Activated T-cell treated with anti-CD3 and anti-CD28 coated beads for 4 hours (primary cell): ENCODE measurements around the gene LLCFC1.

Experiments used
- DNase-seq: peaks from one replicate; pipeline ENCODE4 v3.0.0-alpha.2; 2020

LLCFC1 gene

DNA sequence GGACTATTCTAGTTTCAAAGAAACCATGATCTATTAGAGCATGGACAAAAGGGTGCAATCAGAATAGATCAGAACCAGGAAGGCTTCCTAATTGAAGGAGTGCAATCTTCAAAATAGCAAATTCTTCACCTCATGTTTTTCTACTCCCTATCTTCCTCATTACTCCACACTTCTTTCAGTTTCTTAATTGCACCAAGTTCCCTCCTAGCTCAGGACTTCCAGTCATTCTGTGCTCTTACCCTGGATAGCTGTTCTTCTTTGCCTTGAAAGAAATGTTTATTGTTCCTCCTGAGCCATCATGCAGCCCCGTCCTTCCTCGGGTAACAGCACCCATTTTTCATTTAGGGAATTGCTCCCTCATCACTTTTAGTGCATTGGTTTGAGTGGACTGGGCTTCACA, 28.8 kb upstream of the LLCFC1 start:
- no peak for DNase-seq

DNA sequence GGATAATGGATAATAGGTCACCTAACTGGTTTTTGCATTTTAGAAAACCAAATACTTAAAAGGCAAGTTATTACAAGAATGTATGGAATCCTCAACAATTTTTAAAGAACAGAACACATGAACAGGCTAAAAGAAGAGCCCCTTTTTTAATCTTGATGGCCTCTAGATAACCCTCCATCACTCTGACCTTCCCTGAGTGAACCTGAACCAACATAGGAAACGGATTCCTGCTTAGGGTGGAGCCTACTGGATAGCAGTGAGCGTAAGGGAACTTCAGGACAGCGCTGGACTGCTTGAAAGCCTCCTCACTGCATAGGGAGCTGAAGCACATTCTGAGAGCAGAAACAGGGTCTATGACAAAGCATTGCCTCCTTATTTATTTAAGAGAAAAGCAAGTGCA, 26.2 kb upstream of the LLCFC1 start:
- DNase-seq = no peak

DNA sequence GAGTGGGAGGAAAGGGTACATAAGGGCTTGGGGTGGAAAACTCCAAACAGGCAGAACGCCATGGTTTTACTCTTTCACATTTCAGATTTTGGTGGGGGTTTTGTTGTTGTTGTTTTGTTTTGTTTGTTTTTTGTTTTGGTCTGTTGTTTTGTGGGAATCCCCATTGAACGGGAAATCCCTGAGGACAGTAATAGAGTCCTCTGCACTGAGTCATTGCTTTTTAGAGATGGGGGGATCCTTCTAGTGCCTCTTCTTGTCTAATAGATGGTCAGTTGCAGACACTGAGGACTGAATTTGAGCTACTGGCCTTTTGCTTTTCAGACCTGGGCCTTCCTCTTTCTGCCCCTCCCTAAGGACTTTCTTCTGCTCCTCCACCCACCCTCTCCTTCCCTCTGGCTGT, 25.7 kb upstream of the LLCFC1 start:
- no peak for DNase-seq

DNA sequence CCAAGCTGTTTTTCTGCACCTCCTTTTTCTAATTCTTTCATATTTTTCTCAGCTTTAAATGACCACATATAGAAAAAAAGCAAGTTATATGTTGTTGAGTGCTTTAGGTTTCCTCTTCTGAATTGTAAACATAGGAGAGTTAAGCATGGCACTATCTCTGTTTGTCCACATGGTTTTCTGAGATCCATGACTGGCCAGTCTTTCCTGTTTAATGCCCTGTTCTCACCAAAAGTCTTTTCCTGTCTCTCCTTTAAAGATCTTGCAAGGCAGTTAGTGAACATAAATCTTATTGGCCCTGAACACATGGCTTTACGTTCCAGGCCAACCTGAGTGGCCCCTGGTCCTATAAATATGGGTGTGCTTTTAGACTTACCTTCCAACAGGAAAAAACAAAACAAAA, 25.2 kb upstream of the LLCFC1 start:
- no peak for DNase-seq

DNA sequence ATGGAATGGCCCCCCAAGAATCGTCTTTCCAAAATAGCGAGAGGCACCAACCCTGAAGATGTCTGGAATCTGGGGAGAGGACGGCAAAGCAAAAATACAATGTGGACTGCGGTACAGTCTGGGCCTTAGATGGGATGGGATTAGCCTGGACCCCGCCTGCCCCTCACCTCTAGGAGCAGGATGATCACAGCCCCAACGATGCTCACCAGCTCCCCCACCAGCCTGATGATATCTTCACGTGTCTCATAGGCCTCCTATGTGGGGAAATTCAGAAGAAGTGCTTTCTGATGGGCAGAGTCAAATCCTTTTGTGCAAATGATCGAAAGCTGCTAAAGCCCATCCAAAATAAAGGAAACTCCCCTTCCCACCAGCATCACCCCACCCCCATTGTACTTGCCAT, 24.0 kb upstream of the LLCFC1 start:
- DNase-seq = no peak

DNA sequence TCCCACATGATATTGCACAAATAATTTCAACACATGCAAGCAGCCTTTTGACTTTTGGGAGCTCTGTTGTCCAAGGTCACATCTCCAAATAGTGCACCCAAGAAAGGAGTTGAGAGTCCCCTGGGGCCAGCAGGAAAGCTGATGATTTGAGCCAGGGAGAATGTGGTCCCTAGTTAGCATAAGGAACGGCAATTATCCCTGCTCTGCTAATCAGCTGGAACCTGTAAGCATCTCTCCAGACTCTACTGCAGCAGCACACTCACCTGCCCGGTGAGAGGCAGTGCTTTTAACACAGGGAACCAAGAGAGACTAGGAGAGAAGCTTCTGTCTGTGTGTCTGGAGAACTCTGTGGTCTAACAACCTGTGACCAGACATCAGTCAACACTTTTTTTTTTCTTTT, 22.8 kb upstream of the LLCFC1 start:
- DNase-seq = no peak

DNA sequence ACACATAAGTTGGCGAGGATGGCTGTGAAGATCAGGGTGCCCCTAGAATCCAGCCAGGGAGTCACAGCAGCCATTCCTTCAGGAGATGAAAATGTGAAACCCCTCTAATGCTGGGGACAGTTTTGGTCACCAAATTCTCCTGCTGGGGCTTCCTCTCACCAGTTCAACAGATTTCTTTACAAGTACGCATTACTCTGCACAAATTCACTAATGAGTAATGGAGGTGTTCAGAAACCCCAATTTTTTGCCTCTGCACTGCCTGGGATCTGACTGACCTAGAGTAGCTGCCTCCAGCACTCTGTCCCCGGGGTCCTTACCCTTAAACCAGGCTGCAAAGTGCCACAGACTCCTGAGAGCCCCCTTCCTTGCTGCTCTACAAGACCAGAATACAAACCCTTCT, 21.8 kb upstream of the LLCFC1 start:
- no peak for DNase-seq

DNA sequence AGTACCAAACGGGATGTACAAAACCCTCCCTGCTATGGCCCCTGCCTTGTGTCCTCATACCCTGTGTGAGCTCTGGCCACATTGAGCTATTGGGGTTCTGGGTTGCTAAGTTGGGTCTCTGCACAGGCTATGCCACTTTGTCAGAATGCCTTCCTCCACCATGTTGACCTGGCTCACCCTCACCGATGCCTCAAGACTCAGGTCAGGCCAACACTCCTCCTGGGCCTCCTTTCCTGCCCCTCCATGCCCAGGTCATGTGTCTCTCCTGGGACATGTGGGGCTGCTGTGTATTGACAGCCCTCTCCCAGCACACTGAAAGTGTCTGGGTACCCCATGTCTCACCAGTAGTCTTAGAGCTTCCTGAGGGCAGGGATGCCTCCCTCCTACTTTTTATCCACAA, 20.4 kb upstream of the LLCFC1 start:
- DNase-seq = no peak

DNA sequence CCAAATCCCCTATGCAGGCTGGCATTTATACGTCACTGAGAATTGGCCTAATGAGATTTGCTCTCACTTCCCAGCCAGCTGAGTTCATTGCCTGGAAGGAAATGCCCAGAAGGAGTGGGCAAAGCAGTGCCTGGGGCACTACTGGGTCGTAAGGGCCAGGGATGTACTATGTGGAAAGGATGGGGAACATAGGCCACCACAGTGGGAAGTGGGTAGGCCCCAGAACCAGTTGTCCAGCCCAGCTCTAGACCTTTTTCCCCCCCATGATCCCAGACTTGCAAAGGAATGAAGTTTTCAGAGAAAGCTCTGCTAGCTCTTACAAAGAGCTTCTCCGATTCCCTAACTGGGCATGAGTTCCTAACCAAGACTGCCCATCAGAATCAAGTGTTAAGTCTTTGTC, 19.6 kb upstream of the LLCFC1 start:
- no peak for DNase-seq

DNA sequence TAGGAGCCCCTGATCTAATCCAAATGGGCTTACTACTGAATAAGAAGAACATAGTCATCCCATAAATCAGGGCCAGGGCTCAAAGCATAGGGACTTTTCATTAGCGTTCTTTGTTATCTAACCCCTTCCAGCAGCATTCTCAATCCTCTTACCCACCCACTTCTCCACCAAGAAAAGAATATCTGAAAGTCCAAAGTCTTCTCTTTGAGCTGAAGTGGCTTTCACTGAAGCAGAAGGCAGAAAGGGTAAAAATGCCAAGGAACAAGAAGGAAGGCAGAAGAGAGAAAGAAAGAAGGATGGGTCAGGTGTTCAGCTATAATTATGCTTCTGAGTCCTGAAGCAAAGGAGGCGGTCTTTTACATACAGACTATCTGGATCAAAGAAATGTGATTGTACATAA, 15.9 kb upstream of the LLCFC1 start:
- DNase-seq = no peak

DNA sequence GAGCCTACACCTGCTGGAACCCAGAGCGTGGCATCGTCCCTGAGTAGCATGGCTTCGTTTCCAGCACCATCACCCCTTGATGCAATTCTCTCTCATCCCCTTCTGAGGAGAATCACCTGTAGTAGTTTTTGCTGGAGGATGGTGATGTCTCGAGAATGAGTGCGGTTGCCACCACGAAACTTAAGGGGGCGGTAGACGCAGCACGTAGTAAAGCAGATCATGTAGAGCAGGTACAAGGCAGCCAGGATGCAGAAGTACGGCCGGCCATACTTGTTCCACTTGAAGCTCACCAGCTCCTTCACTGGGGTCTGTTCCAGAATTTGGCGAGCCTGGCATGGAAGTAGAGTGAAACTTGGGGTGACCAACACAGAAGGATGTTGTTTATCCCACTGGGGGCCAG, 13.9 kb upstream of the LLCFC1 start:
- DNase-seq = no peak

DNA sequence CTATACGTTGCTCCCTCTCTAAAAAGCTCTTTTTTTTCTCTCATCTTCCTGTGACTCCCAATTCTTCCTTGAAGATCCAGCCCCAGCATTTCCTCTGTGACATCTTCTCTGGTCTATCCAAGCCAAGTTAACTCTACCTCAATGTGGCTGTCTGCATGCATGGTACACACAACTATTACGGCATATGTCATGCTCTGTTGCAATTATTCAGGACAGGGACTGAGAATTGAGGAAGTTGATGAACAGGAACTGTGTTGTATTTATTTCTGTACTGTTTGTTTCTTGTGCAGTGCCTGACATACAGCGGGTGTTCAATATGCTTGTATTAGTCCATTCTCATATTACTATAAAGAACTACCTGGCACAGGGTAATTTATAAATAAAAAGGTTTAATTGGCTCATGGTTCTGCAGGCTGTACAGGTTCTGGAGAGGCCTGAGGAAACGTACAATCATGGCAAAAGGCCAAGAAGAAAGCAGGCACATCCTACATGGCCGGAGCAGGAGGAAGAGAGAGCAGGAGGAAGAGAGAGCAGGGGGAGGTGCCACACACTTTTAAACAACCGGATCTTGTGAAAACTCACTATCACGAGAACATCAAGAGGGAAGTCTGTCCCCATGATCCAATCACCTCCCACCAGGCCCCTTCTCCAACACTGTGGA, 12.1 kb upstream of the LLCFC1 start:
- DNase-seq = no peak

DNA sequence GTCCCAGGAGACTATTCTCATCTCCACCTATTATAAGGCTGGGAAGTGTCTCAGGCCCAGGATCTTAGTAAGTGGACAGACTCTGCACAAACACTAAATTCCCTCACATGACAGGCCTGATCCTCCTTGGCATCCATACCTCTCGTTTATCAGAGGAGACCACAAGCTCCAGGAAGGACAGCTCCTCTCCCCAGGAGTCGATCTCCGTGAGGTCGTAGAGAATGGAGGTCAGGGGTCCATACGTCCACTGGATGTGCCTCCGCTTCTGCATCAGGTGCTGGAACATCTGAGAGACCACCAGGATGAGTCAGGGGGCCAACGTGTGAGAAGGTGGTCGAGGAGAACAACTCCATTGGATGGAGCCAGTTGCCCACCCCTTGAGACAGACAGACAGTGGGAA, 11.3 kb upstream of the LLCFC1 start:
- no peak for DNase-seq

DNA sequence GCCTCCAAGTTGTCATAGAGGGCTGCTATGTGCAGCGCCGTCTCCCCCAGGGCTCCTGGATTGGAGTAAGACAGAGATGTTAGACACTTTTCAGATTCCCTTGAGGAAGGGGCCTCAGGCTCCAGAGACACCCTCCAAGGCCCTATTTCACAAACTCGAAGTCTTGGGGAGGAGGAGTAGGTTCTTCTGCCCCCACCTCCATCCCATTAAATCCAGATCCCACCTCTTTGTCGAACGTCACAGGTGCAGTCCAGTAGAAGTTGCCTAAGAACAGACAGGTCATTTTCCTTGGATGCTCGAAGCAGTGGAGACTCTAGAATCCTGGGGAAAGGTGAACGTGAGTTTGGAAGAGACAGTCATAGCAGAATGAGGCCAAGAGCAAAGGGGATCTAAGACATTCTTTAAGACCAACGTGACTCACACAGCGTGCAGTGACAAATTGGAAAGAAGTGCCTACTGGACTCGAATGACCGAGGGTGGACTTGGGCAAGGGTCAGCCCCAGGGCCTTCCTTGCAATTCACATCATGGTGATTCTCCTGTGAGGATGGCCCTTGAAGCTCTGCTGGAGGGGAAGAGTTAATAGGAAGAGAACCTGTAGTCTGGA, 9.1 kb upstream of the LLCFC1 start:
- no peak for DNase-seq

DNA sequence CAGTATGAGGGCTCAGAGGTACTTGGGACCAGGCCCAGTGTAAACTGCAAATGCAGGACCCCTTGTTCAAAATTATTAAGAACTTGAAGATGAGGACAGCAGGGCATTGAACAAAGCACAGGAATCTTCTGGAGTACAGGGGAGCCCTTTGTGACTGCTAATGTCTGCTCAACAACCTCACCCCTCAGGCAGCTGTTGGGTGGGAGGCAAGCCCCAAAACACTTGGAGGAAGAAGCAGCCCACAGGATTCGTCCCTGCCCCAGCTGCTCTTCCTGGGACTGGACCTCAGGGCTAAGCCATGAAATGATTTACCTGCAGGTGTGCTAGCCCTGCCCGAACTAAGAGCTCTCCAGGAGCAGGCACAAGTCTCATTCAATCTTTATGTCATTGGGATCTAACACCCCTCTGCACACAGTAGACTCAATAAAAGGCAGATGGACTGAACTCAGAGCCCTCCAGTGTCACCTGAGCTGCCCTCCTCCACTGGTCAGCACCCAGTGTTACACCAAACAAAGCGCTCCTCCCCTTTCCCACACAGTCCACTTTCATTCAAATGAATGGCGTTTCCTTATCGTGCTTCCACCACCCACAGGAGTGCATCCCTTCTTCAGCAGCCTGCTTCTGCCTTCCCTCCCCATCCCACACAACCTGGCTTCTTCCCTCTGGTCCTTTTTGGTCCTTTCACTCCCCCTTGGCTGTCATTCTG, 6.7 kb upstream of the LLCFC1 start:
- DNase-seq = no peak

DNA sequence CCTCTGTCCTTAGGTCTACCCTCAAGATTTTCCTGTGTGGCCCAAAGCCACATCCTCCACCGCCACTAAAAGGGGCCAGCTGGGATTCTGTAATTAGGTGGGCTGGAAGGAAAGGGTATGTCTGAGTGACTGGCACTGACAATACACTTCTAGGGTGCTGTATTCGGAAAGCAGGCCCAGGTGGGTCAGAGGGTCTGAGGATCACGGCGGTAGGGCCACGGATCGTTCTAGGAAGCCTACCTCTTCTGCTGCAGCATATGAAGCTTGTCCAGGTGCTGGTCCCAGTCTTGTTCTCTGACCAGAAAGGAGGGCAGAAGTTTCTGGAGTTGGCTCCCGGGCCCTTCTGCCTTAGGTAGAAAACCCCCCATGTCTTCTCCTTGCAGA, 6.2 kb upstream of the LLCFC1 start:
- no peak for DNase-seq

DNA sequence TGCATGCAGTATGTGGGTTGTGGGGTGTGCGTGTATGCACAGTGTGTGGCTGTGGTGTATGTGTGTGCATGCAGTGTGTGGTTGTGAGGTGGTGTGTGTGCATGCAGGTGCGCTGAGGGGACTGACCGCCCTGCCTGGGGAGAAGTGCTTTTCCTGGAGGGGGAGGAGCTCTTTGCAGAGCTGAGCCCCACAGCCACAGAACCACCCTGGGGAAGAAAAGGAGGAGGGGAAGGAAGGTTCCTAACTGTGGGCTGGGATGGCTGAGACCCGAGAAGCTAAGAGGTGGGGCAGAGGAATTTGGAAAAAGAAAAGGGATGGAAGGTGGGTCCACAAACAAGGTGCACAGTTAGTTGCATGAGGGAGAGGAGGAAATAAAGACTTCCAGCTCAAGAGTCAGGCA, 5.7 kb upstream of the LLCFC1 start, which contains the start of gene TRPV5:
Gene TRPV5 (minus strand): TSS at position 123 of the 400 bp plus-strand sequence. CDS start 287 bp downstream, outside the sequence.
- DNase-seq = no peak

DNA sequence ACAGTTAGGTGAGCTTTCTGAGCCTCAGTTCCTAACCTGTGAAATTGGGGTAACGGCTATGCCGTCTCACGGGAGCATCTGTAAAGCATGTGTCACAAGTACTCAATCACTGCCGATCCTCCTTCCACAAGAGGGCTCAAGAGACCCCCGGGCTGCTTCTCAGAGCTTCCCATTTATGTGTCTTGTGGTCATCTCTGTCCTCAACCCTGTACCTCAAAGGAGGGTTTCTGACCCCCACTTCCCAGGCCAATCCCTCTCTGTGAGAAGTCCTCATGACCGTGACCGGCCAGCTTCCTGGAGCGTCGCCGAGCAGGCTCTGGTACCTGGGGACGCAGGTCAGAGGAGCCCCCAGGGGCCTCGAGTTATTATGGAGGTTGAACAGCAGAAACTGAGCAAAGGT, 5.2 kb upstream of the LLCFC1 start:
- no peak for DNase-seq

DNA sequence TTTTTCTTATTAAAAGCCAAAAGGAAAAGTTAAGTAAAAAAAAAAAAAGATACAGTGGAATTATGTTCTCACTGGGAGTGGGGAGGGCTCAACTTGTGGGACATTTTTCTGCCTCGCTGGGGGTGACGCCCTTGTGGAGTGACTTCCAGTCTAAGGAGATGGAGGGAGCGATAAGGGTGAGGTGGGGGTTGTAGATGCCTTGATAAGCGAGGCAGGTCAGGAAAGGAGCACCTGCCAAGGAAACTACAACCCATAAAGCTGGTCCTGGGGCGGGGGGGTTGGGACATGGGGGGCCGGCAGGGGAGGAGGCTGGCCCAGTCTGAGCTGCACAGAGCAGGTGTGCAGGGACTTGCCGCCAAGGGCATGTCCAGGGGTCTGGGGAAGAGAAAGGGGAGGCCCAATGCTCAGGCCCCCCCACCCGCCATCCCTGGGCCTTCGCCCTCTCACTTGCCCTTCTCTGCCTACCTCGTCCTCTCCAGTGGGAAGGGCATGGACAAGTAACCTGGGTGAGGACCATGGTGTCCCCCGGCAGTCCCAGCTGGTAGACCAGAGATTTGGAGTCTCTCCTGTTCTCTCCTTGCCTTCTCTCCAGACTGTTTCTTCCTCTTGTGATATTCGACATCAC, 3.2 kb upstream of the LLCFC1 start:
- DNase-seq = no peak

DNA sequence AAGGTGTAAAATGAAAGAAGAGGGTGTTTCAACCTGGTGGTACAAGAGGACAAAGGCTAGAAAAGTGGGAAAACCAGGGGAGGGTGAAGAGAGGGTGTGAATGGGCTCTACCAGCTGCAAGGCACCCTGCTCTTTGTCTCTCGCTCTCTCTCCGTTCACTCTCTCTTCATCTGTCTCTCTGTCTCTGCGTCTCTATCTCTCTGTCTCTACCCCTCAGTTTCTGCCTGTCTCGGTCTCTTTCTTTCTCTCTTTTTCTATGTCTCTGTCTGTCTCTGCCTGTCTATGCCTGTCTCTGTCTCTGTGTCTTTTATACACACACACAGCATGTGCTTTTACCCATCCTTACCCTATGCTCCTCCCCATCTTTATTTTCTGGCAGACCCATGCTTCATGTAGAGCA, 673 bp upstream of the LLCFC1 start:
- DNase-seq = no peak

DNA sequence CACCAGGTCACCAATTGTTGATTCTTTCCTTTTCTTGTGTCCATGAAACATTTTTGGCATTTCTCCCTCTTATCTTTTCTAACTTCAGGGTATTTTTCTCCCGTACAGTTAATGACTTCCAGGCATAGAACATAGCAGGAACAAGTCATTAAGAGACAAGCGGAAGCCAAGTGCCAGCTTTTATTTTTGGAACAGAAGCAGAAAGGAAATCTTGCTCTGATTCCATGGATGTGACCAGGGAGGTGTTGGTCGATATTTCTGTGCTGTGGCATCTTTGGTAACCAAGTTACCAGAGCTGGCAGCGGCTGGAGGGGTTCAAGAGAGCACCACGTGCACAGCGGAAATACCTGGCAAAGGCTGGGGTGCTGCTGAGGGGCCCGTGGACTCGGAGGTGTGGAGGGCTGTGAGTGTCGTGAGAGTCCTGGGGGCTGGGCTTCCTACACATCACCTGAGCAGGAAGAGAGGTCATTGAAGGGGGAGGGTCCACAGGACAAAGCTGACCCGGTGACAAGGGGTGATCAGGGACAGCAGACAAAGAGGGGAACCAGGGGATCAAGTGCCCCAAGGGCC, 1.8 kb downstream of the LLCFC1 start:
- DNase-seq = no peak

DNA sequence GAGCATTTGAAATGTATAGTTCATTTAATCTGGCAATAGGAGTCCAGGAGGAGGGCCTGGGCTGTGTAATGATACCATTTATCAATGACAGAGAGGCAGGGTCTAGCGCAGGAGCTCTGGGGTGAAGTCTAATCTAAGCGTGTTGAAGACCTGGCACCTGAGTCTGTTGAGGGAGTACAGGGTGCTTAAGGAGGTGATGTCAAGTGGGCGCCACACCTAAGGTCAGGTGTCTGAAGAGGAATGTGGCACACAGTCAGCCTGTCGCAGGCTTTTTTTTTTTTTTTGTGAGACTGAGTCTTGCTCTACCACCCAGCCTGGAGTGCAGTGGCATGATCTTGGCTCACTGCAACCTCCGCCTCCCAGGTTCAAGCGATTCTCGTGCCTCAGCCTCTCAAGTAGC, 2.3 kb downstream of the LLCFC1 start:
- no peak for DNase-seq

DNA sequence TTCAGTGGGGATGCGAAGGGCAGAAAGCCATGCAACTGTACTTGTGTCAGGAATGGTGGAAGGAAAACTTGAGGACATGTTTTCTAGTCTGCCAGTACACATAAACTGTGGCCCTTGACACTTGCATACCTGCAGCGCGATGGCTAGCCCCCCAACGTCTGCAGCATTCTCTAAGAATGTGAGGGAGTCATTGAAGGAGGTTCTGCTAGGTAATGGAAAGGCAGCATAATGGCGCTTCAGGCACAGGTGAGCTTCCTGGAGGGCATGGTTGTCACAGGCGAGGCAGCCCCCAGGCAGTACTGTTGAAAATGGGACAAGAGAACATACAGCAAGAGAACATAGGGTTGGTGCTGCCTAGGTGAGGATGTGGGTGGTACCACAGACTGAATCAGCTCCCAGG, 3.5 kb downstream of the LLCFC1 start:
- DNase-seq = no peak
